BE2C (cell line): Measurements from ENCODE around the gene PTPRN2.

ENCODE experiments used
- DNase-seq: peaks from one replicate; pipeline ENCODE4 v3.0.0-alpha.2; 2020
- H3K27me3 ChIP-seq: fragments of 250-450 bp; sonication (Bioruptor Pico); 2 replicates; pipeline ENCODE4 v1.5.1; 2020; ENCODE audit warnings: mild to moderate bottlenecking
- H3K36me3 ChIP-seq: fragments of 250-450 bp; sonication (Bioruptor Pico); 2 replicates; pipeline ENCODE4 v1.5.1; 2020; ENCODE audit warnings: mild to moderate bottlenecking
- H3K4me1 ChIP-seq: fragments of 250-450 bp; sonication (Bioruptor Pico); 2 replicates; pipeline ENCODE4 v1.5.1; 2020
- H3K4me3 ChIP-seq: 2 replicates; pipeline ENCODE4 v1.5.1; 2011; ENCODE audit warnings: low read depth, low read length
- H3K9me3 ChIP-seq: fragments of 250-450 bp; sonication (Bioruptor Pico); 2 replicates; pipeline ENCODE4 v1.5.1; 2020
- TF ChIP-seq, protein P1 (sequence below): IDR thresholded peaks from 2 replicates; pipeline ENCODE4 v1.5.1; 2012; ENCODE audit warnings: mild to moderate bottlenecking, low read depth, low read length

The PTPRN2 gene

DNA sequence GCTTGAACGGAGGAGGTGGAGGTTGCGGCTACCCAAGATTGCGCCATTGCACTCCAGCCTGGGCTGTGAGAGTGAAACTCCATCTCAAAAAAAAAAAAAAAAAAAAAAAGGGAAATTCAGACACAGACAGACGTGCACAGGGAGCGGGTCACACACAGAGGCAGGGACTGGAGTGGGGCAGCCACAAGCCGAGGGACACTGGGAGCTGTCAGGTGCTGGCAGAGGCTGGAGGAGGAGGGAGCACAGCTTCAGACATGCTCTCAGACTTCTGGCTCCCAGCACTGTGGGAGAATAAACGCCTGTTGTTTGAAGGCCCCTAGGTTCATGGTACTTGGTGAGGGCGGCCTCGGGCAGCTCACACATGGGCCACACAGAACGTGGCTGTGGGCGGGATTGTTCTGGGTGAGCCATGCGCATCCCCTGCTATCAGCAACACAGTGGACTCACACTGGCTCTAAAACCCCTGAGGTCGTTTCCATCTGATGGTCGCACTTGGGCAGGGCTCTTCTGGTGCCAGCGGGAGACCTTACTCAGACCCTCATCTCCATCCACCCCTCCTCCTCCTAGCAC is 874.9 kb downstream of the PTPRN2 start:
- DNase-seq, result no peak
- no peaks in the 10 kb centered on the region; the same call in 1 of the 2 replicates for H3K9me3 ChIP-seq
- H3K4me1 ChIP-seq, result no peaks in the 10 kb centered on the region
- no peaks in the 10 kb centered on the region for H3K36me3 ChIP-seq
- no peak overlapping the region for H3K4me3 ChIP-seq
- TF ChIP-seq, protein P1, sequence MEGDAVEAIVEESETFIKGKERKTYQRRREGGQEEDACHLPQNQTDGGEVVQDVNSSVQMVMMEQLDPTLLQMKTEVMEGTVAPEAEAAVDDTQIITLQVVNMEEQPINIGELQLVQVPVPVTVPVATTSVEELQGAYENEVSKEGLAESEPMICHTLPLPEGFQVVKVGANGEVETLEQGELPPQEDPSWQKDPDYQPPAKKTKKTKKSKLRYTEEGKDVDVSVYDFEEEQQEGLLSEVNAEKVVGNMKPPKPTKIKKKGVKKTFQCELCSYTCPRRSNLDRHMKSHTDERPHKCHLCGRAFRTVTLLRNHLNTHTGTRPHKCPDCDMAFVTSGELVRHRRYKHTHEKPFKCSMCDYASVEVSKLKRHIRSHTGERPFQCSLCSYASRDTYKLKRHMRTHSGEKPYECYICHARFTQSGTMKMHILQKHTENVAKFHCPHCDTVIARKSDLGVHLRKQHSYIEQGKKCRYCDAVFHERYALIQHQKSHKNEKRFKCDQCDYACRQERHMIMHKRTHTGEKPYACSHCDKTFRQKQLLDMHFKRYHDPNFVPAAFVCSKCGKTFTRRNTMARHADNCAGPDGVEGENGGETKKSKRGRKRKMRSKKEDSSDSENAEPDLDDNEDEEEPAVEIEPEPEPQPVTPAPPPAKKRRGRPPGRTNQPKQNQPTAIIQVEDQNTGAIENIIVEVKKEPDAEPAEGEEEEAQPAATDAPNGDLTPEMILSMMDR, result no peak
- no peaks in the 10 kb centered on the region for H3K27me3 ChIP-seq

DNA sequence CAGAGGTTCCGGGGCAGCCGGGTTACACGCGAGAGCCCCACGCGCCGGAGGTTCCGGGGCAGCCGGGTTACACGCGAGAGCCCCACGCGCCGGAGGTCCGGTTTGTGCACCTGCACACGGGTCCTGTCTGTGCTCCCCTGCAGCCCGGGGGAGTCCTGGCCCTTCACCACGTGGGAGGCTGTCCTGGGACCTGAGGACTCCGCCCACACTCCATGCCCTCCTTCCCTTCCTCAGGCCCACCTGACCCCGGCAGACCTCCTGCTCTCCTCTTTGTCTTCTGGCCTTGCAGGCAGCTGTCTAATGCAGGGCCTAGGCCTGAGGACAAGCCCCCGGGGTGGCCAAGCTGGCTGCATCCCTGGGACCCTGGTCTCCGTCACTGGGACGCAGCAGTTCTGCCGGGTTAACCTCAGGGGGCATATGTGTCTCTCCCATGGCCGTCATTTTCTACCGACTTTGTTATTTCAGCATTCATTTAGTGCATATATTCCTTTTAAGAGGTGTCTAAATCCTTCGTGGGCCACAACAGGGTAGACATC is 876.2 kb downstream of the PTPRN2 start:
- Histone ChIP-seq H3K4me3 (no peak overlapping the region), H3K9me3 (no peaks in the 10 kb centered on the region; the same call in 1 of the 2 replicates), H3K27me3 (no peaks in the 10 kb centered on the region), H3K4me1 (no peaks in the 10 kb centered on the region), H3K36me3 (no peaks in the 10 kb centered on the region)
- DNase-seq, result no peak
- TF ChIP-seq, protein P1, result no peak

DNA sequence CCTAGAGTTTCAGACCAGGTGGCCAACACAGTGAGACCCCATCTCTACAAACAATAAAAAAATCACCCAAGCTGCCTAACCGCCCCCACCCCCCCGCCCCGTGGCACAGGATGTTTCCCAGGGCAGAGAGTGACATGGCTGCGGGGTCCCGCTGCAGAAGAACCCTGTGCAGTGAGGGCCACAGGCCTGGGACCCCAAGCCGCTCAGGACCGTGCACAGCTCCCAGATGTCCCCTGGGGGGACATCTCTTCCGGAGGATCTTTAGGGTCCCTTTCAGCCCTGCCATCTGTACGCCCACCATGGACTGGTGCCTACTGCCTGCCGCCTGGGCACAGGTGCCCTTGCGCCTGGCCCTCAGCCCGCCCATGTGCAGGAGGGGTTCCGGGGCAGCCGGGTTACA is 877.2 kb downstream of the PTPRN2 start:
- no peak overlapping the region for H3K4me3 ChIP-seq
- TF ChIP-seq, protein P1, result no peak
- no peaks in the 10 kb centered on the region for H3K4me1 ChIP-seq
- DNase-seq, result no peak
- no peaks in the 10 kb centered on the region for H3K36me3 ChIP-seq
- H3K9me3 ChIP-seq, result no peaks in the 10 kb centered on the region; the same call in 1 of the 2 replicates
- no peaks in the 10 kb centered on the region for H3K27me3 ChIP-seq

DNA sequence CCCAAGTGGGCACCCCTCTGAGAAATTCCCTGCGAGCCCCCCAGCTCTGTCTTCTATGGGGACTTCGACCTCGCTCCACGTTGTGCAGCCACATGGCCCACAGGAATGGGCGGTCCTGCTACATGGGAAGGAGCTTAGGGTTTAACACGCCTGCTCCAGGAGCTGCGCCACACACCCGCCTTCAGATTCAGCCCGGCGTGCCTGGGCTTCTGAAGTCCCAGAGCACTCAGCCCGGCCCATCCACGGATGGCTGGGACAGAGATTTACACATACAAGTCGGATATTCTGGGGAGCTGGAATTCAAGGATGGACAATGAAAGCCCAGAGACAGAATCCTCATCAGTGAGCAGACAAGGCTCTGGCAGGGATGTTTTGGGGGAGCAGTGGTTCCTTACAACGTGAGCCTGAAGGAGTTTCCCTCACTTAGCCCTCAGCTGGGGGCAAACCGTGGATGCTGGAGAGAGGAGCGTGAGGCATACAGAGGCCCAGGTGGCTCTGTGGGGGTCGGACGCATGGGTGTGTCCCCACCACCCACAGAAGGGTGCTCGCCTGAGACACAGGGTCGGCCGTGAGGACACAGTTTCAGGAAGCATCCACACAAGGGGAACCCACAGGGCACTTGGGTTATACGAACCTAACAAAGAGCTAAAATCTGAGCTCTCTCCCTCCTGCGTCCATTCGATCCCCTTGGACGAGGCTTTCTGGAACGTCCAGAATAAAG is 877.9 kb downstream of the PTPRN2 start:
- no peak overlapping the region for H3K4me3 ChIP-seq
- TF ChIP-seq, protein P1, result no peak
- no peak for DNase-seq
- H3K27me3 ChIP-seq, result no peaks in the 10 kb centered on the region
- H3K36me3 ChIP-seq, result no peaks in the 10 kb centered on the region
- H3K9me3 ChIP-seq, result no peaks in the 10 kb centered on the region; the same call in 1 of the 2 replicates
- H3K4me1 ChIP-seq, result no peaks in the 10 kb centered on the region

DNA sequence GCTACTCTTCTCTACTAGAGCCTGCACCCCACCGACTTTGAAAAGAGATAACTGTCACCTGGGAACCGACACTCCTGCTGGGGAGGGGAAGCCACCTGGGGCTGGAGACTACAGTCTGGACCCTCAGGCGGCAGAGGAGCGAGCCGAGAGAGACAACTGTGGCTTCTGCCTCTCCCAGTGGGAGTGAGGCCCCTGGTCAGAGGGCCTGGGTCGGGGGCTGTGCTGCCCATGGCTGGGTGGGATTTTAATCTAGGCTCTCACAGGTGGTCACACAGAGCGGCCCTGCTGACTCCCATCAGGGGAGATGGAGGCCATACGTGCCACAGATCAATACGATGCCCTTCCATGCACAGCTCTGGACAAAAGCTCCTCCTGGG is 878.7 kb downstream of the PTPRN2 start:
- no peaks in the 10 kb centered on the region for H3K36me3 ChIP-seq
- no peaks in the 10 kb centered on the region; the same call in 1 of the 2 replicates for H3K9me3 ChIP-seq
- TF ChIP-seq, protein P1, result no peak
- DNase-seq, result no peak
- H3K4me3 ChIP-seq, result no peak overlapping the region
- no peaks in the 10 kb centered on the region for H3K27me3 ChIP-seq
- no peaks in the 10 kb centered on the region for H3K4me1 ChIP-seq
